ENCODE results near the gene C14orf132.

The C14orf132 gene

GRCh38 chr14:96081767-96082400 lies 42.7 kb downstream of the C14orf132 start:
- DNase-seq: no peak

- no peak for DNase-seq
Measured at GRCh38 chr14:96082420-96083300, 43.5 kb downstream of the C14orf132 start.

GRCh38 chr14:96083667-96084320 lies 44.6 kb downstream of the C14orf132 start:
- no peak for DNase-seq

GRCh38 chr14:96084796-96085195 lies 45.6 kb downstream of the C14orf132 start:
- DNase-seq: no peak

GRCh38 chr14:96085369-96085768 lies 46.2 kb downstream of the C14orf132 start:
- no peak for DNase-seq

GRCh38 chr14:96086032-96086431 lies 46.9 kb downstream of the C14orf132 start:
- no peak for DNase-seq

- no peak for DNase-seq
Measured at GRCh38 chr14:96086574-96087077, 47.5 kb downstream of the C14orf132 start.

- DNase-seq: no peak
Measured at GRCh38 chr14:96088074-96088473, 48.9 kb downstream of the C14orf132 start.

- no peak for DNase-seq
Measured at GRCh38 chr14:96088481-96088880, 49.3 kb downstream of the C14orf132 start.

GRCh38 chr14:96088911-96089310 lies 49.7 kb downstream of the C14orf132 start:
- no peak for DNase-seq

- no peak for DNase-seq
Measured at GRCh38 chr14:96089401-96089800, 50.2 kb downstream of the C14orf132 start.

- peak in 33 of 56 donors; percentile 13 to 62 (median 37) for DNase-seq
Measured at GRCh38 chr14:96090441-96091148, 51.4 kb downstream of the C14orf132 start.

GRCh38 chr14:96091149-96091693 lies 52.1 kb downstream of the C14orf132 start:
- peak in 12 of 56 donors; percentile 12 to 34 (median 23) for DNase-seq

GRCh38 chr14:96091941-96092411 lies 52.8 kb downstream of the C14orf132 start:
- DNase-seq: no peak

- DNase-seq: no peak
Measured at GRCh38 chr14:96092936-96093335, 53.8 kb downstream of the C14orf132 start.

- no peak for DNase-seq
Measured at GRCh38 chr14:96094211-96094610, 55.0 kb downstream of the C14orf132 start.

- no peak for DNase-seq
Measured at GRCh38 chr14:96094656-96095055, 55.5 kb downstream of the C14orf132 start.

- DNase-seq: no peak
Measured at GRCh38 chr14:96095058-96095457, 55.9 kb downstream of the C14orf132 start.

GRCh38 chr14:96095581-96096476 lies 56.7 kb downstream of the C14orf132 start:
- peak in 1 of 56 donors; percentile 10 for DNase-seq

Measured in amygdala (tissue), 56 donors.